Putamen (tissue), 1 donor: ENCODE measurements around the gene EGFLAM.
A peak's percentile ranks its signal among the peaks of the same experiment; 100 is the strongest.
"Not testable (repeated sequence)": the region's sequence is repeated elsewhere in the genome, so short reads cannot be mapped to it uniquely, and the experiment has no call there.

ENCODE experiments used
- DNase-seq: peaks from one replicate; pipeline ENCODE4 v3.0.0-alpha.2; 2016; ENCODE audit warnings: low spot score

EGFLAM gene

DNA sequence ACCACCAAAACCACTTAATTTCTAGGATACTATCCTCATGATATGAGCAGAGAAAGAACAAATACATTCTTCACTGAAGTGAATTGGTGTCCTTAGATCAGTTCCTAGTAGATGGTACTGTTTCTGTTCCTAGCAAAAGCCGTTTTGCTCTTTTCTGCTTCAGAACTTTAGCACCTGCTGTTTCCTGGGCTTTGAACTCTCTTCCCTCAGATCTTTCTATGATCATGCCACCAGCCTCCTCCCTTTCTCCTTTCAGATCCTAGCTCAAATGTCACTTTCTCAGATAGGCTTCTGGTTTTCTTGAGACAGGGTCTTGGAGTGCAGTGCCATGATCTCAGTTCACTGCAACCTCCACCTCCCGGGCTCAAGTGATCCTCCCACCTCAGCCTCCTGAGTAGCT is 118.0 kb downstream of the EGFLAM start:
- DNase-seq, result no peak

DNA sequence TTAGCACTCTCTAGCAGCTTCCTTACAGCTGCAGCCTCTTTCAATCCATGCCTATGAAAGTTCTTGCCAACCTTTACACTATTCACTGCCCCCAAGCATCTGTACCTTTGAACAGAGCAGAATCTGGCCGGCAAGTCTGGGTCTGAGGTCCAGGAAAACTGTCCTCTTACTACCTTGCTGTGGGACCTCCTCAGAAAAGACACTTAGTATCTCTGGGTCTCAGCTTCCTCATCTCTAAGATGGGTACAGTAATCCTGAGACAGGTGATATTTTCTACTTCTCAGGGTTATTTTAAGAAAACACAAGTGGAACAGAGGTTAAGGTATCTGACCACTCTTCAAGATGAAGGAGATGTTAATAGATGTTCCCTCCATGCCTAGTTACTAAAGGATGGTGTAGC is 120.2 kb downstream of the EGFLAM start:
- no peak for DNase-seq

DNA sequence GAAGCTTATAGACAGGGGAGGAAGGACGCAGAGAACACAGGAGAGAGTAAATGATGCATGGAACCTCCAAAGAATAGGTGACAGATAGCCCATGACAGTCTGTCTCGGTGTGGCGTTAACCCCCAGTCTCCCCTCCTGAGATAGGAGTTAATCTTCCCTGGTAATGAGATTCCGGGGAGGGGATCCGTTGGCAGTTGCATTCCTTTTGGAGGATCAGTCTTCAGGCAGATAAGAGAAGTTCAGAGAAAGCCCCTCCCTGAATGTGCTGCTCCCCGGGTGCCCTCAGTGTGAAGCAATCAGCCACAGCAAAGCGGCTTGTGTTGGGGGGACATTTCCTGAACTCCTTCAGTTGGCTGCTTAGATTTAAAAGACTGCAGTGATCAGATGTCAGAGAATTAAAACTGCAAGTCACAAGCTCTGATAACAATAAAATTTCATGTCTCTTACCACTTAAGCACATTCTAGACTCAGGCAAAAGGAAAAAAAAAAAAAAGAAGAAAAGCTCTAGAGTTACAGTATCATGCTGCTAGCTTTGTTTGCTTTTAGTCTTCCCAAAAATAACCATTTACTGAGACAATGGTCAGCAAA is 121.1 kb downstream of the EGFLAM start:
- no peak for DNase-seq

DNA sequence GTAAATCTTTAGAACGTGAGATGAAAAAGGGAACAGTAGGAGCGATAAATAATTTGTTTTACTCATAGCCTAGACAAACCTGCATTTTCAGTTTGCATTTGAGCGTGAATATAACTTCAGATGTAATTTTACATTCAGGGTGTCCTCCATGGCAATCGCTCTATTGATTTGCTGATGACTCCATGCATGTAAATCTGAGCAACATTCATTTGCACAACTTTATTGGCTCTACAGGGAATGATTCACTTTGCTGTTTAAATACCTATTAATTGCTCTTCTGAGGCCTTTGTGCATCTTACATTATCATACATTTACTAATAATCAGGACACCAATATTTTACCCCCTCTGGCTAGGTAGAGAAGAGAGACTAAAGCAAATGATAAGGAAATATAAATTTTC is 122.2 kb downstream of the EGFLAM start:
- no peak for DNase-seq

DNA sequence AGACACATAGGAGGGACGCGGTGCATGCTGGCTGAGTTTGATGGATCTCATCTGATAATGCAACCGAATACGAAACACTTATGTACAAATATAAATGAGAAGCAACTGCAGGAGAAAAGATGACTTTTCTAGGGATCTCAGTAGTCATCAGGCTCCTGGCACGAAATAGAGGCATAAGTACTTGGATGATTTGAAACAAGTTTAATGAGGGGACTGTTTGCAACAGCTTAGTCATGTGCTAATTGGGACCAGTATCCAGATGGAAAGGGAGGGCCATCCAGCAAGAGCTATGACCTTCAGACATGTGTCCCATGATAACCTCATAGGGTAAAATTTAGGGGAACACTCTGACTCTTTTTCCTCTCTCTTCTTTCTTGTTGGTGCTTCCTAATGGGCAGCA is 123.0 kb downstream of the EGFLAM start:
- DNase-seq, result no peak

DNA sequence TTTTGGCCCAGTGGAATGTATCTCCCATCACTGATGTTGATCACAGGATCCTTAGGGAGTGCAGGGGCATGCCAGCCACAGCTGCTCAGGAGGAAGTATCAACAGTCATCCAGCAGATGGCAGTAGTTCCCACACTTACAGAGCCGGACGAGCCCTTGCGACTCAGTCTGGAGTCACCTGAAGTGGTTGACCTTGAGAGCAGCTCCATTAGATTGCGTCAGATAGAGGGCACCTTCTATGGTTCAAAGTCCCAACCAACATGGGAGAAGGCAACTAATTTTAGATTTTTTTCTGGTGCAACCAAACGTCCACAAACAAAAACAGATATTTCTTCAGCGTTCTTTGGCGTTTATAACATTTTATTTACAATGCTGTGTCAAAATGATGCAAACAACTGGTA is 124.5 kb downstream of the EGFLAM start:
- peak; percentile 56 for DNase-seq

DNA sequence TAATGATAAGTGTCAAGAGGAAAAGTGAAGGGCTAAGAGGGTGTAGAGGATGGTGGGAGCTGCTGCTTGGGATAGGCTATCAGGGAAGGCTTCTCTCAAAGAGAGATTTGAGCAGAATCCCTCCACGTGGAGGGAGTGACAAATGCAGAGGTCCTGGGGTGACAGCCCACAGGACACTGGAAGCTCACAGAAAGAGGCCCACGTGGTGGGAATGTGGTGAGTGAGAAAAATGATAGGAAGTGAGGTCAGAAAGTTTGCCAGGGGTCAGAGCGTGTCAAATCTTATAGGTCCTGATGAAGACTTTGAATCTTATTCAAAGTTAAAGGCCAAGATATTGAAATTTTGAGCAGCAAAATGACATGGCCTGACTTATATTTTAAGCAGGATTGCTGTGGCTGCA is 125.3 kb downstream of the EGFLAM start:
- DNase-seq, result no peak

DNA sequence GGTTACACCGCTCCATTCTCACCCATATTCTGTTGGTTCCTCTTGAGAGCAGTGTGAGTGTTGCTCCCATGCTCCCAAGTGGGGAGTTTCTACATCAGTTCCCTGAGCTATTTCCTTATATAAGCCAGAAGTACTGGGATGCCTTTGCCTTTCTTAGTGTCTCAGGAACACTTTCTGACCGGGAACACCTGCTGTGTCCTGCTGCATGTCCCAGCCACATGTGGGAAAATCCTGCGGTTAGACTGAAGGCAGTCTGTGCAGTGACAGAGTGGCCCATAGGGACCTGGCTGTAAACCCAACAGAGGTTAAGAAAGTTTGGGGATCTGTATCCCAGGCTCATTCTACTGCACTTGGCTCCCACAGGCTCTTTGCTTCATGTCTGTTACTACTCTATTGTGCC is 126.0 kb downstream of the EGFLAM start:
- DNase-seq, result no peak

DNA sequence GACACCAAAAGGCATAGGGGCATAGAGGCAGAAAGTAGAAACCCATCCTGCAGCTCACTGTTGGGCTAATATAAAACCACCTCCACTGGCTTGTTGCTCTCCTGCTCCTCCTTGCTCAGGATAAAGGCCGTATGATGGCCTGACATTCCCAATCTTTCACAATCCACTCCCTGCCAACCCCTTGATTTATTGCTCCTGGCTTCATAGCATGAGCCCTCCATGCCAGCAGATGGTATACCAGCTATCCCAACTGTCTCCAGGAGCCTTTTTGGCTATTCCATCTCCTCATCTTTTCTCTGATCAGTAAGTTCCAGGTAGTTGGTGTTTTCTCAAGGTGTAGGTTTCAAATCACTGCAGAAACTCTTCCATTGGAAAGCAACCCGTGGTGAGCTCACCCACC is 128.8 kb downstream of the EGFLAM start:
- DNase-seq, result no peak

DNA sequence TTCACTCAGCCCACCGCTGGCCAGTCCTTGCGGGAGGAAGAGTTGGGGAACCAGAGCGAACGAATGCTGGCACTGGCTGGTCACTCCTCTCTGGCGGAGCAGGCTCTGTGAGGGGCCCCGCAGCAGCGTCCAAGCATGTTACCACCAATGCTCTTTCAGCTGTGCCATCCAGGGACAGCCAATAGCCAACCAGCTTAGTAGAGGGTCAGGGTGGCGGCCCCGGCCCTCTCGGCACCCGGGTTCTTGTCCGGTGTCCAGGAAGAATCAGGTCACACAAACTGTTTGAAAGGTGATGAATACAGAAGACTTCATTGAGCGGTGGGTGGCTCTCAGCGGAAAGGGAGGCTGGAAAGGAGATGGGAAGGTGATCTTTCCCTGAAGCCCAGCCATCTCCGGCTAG is 135.3 kb downstream of the EGFLAM start:
- DNase-seq, result no peak

DNA sequence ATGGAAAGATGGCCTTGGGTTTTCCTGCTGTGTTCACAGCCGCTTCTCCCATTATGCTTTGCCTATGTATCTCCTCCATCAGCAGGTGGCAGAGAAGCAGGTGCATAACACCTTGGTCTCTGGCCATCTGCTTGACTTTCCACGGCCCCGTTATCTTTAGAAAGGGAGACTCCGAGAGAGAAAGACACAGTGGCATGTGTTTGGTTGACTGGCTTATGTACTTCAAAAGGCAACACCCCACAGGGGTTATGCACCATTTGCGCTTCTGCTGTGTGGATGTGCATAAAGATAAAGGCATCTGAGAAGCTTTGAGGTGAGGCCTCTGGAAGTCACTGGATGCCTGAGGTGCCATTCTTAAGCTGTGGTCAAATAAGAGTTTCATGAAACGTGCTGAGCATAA is 138.4 kb downstream of the EGFLAM start:
- no peak for DNase-seq

DNA sequence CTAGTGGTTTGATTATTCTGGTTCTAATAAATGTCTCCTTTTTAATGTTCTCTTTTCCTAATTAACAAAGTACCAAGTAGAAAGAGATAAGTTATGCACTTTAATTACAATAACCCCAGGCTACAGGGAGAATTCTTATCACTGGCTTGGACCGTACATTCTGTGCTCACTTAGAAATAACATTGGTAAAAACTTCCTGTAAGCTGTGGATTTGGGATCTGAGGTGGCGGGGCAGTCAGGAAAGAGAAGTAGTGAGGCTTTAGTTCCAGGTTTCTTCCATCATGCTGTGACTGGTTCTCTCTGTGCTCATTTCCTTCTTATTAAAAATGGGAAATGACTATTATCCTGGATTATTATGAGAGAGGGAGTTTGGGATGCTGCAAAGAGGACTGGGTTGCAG is 142.0 kb downstream of the EGFLAM start:
- no peak for DNase-seq

DNA sequence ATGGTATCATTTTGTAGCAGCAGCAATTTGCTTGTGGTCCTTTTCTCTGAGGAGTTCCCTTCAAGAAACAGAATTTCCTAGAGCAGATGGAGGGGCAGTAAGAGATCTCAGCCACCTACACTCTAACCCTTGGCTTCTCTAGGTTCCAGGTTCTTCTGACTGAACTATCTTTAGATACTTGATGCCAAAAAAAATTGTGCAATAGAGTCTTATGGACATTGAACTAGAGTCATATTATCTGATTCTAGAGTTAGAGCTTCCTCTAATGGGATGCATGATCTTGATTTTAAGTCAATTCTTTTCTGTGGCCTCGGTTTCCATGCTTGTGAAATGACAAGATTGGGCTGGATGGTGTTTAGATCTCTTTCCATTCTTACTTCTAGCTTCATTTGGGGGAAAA is 142.8 kb downstream of the EGFLAM start:
- DNase-seq, result no peak

DNA sequence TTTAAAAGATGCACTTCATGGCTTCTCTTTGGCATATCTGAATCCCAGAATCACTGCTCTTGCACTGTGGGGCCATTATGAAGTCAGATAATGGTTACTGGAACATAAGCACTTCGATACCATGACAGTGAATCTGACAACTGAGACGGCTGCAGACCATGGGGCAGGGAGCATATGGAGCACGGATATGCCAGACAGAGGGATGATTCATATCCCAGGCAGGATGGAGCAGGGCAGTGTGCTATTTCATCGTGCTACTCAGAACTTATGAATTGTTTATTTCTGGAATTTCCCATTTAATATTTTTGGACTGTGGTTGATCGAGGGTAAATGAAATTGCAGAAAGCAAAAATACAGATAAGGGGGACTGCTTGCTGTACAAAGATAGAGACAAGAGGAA is 145.0 kb downstream of the EGFLAM start:
- no peak for DNase-seq

DNA sequence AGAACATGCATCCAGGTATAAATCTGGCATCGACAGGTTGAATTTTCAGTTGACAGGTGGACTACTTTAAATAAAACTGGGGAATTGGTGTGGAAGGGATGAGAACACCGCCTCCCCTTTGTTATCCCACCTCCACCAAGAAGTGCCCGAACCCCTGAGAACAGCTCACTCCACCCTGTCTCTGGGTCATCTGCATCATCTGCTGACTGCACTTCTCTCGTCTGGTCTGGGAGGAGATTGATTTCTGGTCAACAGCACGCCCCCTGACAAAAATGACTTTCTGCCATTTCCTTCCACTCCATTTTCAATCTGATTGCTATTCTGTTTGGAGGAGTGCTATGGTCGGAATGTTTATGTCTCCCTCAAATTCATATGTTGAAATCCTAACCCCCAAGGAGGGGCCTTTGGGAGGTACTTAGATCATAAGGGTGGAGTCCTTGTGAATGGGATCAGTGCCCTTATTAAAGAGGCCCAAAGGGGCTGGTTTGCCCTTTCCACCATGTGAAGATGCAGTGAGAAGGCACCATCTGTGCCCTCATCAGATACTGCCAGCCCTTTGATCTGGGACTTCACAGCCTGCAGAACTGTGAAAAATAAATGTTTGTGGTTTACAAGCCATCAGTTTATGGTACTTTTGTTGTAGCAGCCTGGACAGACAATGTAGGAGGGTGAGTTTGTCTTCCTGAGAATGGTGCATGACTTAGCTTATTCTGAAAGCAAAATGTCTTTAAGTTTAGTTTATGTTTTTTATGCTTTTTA is 145.7 kb downstream of the EGFLAM start:
- no peak for DNase-seq

DNA sequence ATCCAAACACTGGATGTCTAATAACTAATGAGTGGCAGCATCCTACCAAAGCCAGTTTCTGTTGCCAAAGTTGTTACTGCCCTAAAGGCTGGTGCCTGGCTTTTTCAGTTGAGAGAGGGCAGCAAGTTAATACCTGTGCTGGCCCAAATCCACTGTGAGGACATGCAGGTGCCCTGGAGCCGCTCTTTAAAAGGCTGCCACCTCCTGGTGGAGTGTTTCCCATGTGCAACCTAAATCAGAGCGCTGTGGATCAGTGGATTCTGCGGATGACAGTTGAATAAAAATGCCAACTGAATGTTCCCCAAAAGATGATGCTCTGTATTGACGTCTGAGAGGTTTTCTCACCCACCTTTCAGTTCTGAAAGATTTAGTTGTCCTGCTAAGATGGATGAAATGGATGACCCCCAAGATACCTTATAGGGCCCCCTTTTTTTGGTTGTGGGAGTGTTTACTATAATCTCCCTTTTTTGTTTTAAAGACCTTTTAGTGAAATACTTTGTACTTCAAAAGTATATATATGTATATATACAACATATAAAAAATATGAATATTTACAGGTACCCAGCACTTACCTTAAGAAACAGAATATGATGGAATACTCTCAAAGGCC is 146.4 kb downstream of the EGFLAM start:
- no peak for DNase-seq

DNA sequence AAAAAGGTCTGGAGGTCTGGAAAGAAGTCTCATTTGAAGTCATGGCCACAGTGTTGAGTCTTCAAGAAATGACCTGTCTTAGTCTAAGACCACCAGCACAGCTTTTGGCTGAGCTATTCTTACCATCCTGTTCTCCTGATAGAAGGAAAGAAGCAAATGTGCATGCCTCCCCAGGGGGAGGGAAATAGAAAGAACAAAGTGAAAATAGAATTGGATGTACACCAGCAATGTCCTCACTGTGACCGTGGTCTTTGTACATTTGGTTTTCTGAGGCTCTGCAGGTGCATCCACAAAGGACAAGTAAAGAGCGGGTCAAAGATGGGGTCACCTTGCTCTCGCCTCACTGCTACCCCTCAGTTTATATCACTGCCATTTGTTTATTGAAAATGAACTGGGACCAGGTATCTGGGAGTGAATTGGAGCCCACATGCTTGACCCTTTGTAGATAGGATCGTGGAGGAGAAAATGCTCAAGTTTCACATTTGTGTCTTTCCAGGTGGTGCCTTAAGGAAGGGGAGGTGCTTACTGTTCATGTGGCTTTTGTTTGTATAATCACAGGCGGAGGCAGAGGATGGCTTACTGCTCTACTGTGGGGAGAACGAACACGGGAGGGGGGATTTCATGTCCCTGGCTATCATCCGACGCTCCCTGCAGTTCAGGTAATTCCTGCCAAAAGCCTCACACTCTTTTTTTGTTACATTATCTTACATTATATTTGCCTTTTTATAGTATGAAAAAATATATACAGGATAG is 150.3 kb downstream of the EGFLAM start:
- no peak for DNase-seq

DNA sequence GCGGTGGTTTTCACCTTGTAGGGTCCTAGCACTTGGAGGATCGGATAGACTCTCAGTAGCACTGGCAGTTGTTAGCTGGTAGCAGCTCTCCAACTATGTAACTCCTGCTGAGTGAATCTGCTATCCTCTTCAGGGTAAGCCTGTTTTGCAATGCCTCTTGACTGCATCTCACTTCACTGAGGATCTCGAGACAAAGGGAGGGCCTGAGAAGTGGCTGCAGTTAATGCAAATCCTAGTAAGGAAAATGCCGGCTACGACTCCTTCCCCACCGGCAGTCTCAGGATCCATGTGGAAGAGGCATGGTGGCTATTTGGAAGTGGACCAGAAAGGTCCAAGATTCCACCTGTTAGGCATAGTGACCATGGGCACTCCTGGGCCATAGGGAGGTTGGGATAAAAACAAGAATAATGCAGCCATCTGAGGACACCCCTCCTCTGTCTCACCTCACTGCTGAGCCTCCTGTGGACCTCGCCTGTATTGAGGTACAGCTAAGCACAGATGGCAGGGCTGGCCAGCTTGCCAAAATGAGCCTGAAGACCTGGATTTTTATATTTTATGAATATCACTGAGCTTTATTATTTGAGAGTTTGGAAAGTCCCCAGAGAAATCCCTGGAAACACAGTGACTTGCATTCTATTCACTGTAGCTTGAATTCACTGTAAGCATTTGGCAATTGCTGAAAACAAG is 152.1 kb downstream of the EGFLAM start:
- no peak for DNase-seq

DNA sequence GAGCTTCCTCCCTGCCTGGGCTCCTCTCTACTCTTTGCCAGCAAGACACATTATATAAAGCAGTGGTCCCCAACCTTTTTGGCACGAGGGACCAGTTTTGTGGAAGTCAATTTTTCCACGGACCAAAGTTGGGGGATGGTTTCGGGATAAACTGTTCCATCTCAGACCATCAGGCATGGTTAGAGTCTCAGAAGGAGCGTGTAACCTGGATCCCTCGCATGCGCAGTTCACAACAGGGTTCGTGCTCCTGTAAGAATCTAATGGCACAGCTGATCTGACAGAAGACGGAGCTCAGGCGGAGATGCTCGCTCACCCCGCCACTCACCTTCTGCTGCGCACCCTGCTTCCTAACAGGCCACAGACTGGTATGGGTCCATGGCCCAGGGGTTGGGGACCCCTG is 155.3 kb downstream of the EGFLAM start:
- DNase-seq, result no peak

DNA sequence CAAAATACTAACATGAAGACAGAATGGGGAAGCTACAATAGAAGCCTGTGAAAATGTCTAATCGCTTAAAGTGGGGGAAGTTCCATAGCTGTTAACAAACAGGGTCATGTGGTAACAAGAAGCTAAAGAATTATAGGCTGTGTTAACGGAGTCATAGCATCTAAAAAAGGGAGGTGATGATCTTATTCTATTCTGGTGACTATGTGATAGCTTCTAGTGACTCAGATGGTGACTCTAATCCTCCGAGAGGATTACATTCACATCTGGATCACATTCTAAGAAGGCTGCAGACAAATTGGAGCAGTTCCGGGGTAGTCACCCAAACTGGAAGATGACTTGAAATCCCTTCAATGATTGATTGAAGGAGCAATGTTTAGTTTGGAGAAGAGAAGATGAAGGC is 156.0 kb downstream of the EGFLAM start:
- no peak for DNase-seq

DNA sequence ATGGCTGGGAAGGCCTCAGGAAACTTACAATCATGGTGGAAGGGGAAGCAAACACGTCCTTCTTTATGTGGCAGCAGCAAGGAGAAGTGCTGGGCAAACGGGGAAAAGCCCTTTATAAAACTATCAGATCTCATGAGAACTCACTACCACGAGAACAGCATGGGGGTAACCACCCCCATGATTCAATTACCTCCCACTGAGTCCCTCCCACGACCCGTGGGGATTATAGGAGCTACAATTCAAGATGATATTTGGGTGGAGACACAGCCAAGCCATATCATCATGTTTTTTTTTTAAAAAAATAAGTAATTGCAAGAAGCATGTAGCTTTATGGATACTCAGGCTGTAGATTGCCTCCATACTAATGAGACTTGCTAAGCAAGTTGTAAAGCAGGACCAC is 157.4 kb downstream of the EGFLAM start:
- DNase-seq, result not testable (repeated sequence)

DNA sequence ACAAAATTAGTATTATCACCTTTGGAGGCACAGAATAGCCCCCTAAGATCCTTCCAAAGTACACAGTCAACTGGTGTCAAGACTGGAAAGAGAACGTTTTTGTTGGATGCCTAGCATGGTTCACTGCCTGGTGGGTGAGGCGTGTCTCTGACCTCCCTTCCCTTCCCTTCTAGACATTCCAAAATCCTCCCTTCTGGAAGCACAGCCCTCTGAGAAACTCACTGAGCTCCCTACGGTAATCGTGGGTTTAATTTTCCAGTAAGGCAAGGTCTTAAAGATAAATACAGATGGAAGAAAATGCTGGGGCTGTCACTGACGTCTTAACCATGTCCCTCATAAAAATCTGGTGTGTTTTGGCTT is 159.3 kb downstream of the EGFLAM start:
- no peak for DNase-seq

DNA sequence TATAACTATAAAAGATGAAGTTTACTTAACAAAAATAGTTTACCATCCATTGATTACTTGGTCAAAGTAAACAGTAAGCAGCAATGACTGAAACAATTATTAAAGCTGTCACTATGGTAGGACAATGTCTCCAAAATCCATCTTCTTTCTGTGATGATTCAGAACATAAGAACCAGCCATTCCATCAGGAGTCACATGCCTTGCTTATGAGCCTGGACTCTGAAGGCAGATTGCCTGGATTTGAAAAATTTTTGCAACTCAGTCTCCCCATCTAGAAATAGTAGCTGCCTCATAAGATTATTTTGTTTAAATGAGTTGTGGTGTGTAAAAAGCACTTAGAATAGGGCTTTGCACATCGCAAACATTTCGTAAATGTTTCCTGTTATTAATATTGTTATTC is 161.9 kb downstream of the EGFLAM start:
- no peak for DNase-seq
